ENCODE data around the gene L3MBTL1.

DNA sequence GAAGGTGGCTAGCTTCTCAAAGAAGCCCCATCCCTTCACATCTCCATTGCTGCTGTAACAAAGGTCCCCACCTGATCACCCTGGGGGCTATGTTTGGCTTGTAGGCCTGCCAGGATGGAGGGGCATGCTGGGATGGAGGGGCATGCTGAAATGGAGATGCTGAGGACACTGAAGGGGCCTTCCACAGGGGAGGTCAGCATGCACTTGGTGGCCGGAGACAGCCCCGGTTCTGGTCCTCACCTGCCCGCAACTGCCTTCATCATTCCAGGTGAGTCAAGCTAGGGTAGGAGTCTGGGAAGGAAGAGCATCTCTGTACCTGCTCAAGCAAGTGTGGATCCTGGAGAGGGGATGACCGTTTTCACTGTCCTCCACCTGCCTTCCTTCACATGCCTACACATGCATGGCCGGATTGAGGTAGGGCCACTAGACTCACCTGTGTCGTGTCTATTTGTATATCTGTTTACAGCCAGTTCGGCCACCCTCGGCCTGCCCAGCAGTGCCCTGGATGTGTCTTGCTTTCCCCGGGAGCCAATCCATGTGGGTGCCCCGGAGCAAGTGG, 6.0 kb downstream of the L3MBTL1 start:
- TF ChIP-seq, protein P1, sequence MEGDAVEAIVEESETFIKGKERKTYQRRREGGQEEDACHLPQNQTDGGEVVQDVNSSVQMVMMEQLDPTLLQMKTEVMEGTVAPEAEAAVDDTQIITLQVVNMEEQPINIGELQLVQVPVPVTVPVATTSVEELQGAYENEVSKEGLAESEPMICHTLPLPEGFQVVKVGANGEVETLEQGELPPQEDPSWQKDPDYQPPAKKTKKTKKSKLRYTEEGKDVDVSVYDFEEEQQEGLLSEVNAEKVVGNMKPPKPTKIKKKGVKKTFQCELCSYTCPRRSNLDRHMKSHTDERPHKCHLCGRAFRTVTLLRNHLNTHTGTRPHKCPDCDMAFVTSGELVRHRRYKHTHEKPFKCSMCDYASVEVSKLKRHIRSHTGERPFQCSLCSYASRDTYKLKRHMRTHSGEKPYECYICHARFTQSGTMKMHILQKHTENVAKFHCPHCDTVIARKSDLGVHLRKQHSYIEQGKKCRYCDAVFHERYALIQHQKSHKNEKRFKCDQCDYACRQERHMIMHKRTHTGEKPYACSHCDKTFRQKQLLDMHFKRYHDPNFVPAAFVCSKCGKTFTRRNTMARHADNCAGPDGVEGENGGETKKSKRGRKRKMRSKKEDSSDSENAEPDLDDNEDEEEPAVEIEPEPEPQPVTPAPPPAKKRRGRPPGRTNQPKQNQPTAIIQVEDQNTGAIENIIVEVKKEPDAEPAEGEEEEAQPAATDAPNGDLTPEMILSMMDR (IDR thresholded peaks at IDR 0.05) = no peak
- TF ChIP-seq POLR2AphosphoS5 (IDR thresholded peaks at IDR 0.05) = no peak
- peak; percentile 18 for TF ChIP-seq POLR2A (IDR thresholded peaks at IDR 0.05)
